Stimulated activated CD8-positive, alpha-beta memory T cell treated with anti-CD3 and anti-CD28 coated beads, Interleukin-12 subunit alpha, Interleukin-12 subunit beta, amount 100 ng/mL, for 1 hour (primary cell): ENCODE results near the gene CNNM3.
"Not testable (repeated sequence)": the region's sequence is repeated elsewhere in the genome, so short reads cannot be mapped to it uniquely, and the experiment has no call there.

Source experiments
- DNase-seq: peaks from one replicate; pipeline ENCODE4 v3.0.0-alpha.2; 2020; ENCODE audit warnings: low read depth

CNNM3 gene

GRCh38 chr2:96799623-96799935 is 16.5 kb upstream of the CNNM3 start:
- DNase-seq, result no peak

GRCh38 chr2:96800061-96801004 is 15.7 kb upstream of the CNNM3 start:
- no peak for DNase-seq

DNA sequence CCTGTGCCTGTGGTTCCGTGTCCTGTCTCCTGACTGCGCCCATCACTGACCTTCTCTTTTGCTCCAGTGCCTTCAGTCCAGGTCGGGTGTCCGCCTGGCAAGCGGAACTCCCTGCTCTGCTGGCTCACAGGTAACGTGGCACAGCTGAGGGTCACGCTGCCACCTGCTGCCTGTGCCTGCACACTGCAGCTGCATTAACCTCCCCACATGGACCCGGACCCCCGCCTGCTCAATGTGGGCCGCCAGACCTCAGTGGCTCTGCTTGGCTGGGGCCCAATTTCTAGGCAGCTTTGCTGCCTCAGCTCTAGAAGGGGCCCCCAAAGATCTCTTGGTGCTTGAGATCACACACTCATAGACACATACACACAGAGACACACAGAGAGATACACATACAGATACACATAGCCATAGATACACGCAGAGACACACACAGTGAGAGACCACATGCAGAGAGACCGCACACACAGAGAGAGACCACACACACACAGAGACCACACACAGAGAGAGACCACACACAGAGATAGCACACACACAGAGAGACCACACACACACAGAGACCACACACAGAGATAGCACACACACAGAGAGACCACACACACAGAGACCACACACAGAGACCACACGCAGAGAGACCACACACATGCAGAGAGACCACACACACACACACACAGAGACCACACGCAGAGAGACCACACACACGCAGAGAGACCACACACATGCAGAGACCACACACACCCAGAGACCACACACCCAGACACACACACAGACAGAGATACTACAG is 14.9 kb upstream of the CNNM3 start:
- DNase-seq, result peak; percentile 52

DNA sequence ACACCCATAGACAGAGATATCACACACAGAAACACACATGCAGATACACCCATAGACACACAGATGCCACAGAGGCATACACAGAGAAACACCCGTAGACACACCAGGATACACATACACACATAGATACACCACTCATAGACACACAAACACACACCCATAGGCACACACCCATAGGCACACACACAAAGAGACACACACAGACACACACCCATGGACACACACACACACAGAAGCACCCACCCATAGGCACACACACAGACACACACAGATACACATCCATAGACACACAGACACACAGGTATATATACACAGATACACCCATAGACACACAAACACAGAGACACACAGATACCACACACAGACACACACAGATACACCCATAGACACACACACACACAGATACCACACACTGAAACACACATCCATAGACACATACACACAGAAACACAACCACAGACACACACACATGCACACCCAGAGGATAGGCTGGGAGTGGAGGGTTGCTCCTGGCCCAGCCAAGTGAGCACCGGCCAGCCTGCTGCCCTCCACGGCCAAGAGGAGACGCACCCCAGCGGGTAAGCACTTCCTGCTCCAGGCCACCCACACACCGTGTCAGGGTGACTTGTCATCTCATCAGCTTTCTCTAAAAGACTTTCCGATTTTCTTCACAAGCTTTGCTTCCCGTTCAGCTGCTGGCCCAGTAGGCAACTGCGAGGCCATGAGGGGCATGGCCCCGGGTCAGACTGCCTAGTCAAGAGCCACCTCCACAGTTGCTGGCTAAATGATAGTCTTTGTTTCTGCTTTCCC is 14.1 kb upstream of the CNNM3 start:
- no peak for DNase-seq

GRCh38 chr2:96802721-96803120 is 13.3 kb upstream of the CNNM3 start:
- no peak for DNase-seq

GRCh38 chr2:96804986-96805385 is 11.1 kb upstream of the CNNM3 start:
- no peak for DNase-seq

- DNase-seq, result not testable (repeated sequence)
Observed at GRCh38 chr2:96805946-96806345, 10.1 kb upstream of the CNNM3 start.

DNA sequence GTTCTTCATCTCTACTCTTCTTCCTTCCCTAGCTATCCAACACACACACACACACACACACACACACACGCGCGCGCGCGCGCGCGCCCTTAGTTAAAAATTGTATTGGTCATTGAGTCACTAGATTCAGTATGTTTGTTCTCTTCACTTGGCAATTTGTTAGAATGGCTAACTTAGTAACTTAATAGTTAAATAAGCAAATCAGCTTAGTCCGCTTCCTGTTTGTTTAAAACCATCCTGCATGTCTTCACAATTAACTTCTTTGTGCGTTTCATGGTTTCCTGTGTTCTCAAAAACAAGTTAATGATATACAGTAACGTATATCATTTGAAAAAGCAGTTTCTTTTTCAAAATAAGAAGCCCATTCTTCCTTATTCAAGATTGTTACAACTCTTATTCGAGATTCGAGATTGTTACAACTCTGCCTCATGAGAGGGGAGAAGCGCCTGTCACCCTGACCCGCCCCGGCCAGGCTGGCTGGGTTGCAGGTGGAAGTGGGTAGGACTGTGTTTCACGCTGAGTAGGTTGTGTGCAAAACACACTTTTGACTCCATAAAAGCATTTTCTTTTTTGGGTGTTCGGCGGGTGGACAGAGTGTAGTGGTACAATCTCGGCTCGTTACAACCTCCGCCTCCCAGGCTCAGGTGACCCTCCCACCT is 9.5 kb upstream of the CNNM3 start:
- no peak for DNase-seq

GRCh38 chr2:96807127-96807471 is 9.0 kb upstream of the CNNM3 start:
- DNase-seq, result no peak

GRCh38 chr2:96808176-96808837 is 7.8 kb upstream of the CNNM3 start:
- DNase-seq, result no peak

DNA sequence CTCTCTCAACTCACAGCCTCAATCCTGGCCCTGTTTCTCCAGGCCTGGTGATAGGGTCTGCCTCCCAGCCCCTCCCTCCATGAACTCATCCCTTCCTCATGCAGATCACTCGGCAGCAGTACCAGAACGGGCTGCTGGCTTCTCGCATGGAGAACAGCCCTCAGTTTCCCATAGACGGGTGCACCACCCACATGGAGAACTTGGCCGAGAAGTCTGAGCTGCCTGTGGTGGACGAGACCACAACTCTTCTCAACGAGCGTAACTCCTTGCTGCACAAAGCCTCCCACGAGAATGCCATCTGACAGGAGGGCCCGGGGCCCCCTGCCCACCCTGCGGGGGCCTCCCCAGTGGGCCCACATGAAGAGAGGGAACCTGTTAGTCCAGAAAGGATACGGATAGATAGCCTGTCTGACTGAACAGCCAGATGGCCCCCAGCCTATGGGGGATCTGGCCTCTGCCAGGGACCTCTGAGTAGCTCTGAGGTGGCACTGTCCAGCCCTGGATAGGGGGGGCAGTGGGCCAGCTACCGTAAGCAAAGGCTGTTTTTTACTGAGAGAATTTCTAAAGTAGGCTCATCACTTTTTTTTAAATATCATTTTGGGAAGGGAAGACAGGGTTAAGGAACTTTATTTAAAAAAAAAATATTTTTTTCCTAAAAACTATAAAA is 6.7 kb upstream of the CNNM3 start:
- DNase-seq, result no peak

- DNase-seq, result no peak
Observed at GRCh38 chr2:96809951-96810782, 5.9 kb upstream of the CNNM3 start.

DNA sequence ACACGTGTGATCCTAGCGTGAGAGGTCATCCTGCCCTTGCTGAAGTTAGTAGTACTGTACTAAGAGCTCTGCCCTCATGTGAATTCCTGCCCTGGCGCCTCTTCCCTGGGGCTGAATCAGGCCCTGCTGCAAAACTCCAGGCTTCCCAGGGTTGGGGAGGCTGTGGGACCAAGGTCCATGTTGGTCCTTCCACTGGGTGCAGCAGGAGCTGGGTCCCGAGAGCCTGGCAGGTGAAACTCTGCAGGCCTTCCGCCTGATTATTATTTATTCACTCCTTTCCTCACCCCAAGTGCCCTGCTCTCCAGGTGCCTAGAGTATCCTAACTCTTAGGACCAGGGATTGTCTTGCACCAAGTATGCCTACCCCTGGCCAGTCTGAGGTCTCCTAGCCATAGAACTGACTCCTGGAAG is 5.3 kb upstream of the CNNM3 start:
- DNase-seq, result no peak

DNA sequence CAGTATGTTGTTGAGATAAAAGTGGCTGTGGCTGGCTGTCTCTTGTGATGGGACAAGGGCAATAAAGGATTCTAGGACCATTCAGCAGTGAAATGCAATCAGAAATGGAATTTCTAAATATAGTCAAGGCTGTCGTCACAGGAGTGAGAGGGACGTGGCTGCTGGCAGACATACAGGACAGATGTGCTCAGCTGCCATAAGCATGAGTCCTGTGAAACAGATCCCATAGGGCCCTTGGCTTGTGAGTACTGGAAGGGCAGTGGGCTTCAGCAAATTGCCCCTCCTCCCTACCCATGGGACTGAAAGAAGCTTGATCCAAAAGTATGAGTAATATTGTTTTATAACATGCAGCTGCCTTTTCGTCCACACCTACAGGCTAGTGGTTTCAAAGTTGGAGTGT is 4.2 kb upstream of the CNNM3 start:
- DNase-seq, result no peak

GRCh38 chr2:96813656-96814055 is 2.4 kb upstream of the CNNM3 start:
- no peak for DNase-seq

DNA sequence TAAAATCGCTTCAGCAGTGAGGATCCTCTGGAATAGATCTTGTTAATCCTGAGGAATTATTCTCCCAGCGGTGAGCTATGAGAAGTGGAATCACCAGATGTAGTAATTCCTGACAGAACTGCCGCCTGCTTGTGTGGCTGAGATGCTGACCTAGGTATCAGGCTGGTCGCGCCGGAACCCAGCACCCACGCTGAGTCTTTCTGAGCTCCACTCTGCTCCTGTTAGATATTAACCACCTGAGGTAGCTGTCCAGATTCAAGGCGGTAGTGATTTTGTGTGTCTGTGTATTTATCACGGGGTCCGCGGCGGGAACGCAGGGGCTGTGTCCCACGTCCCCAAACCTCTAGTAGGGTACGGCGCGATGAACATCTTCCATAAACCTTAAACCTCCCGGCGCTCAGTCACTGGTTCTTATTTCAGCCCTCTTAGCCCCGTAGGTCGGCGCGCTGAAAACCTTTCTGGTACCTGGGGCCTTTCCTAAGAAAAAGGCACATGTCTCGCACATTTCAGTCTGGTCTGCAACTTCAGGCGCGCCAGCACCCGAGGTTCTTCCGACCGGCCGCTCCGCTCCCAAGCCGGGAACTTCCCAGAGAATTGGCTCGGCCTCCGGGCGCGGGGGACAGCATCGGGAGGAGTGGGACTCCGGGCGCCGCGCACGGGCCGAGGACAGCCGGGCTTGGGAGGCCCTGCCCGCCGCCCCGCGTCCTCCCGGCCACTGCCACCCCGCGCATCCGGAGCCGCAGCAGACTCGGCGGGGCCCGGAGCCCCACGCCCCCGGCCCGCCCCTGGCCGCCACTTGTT is 542 bp upstream of the CNNM3 start:
- DNase-seq, result no peak

DNA sequence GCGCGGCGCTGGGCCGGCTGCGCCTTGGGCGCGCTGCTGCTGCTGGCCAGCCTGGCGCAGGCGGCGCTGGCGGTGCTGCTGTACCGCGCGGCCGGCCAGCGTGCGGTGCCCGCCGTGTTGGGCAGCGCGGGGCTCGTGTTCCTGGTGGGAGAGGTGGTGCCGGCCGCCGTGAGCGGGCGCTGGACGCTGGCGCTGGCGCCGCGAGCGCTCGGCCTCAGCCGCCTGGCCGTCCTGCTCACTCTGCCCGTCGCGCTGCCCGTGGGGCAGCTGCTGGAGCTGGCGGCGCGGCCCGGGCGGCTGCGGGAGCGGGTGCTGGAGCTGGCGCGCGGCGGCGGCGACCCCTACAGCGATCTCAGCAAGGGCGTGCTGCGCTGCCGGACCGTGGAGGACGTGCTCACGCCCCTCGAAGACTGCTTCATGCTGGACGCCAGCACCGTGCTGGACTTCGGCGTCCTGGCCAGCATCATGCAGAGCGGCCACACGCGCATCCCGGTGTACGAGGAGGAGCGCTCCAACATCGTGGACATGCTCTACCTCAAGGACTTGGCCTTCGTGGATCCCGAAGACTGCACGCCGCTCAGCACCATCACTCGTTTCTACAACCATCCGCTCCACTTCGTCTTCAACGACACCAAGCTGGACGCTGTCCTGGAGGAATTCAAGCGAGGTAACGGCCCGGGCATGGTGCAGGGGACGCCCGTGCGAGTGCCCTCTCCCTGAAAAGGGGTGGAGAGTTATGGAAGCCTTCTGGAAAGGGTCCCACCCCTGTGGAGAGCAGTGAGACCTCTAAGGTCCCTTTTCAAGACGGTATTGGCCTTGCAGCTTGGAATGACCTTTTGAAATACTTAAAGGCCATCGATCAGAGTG is 1.0 kb downstream of the CNNM3 start:
- DNase-seq, result no peak

DNA sequence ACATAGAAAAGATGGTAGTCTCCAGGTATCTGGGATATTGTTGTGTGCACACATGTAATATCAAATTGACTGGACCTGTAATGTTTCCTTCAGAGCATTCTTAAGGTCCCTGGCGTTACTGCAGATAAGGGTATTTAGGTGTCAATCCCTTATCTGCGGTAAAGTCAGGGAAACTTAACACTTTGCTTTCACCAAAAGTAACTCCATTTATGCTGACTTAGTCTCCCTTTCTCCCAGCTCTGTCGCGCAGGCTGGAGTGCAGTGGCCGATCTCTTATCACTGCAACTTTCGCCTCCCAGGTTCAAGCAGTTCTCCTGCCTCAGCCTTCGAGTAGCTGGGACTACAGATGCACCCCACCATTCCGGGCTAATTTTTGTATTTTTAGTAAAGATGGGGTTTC is 1.8 kb downstream of the CNNM3 start:
- DNase-seq, result no peak
